A549 (cell line): ENCODE data around the gene MTO1. TPM values are rescaled to one million over a fixed set of nuclear protein-coding genes. Genes with fewer than 3 reads are reported as not detected.
A peak's percentile ranks its signal among the peaks of the same experiment; 100 is the strongest.

Experiments
- ATAC-seq, 2 experiments: fragments of 200-7000 bp in 1 of 2; fragments of >200 bp in 1 of 2; cut with Nextera tagmentation in 1 of 2; cut with Tn5 transposase in 1 of 2; 3 replicates each; pipeline versions ENCODE4 v1.8.0 to v1.9.1; 2018 to 2020; ENCODE audit warnings: mild to moderate bottlenecking in 1 of 2, moderate library complexity in 1 of 2
- CTCF ChIA-PET: fragments of 300-600 bp; sonication (Branson Sonifier 250); formaldehyde crosslinking; extraction: SDS; loops from one replicate; lab custom pipeline; 2021; ENCODE audit warnings: antibody characterized with exemption, inconsistent platforms; lab: Yijun Ruan, JAX
- POLR2A ChIA-PET: fragments of 350-600 bp; formaldehyde crosslinking; extraction: SDS; loops from one replicate; lab custom pipeline; 2021; ENCODE audit warnings: antibody characterized with exemption, inconsistent platforms; lab: Yijun Ruan, JAX
- DNase-seq, 2 experiments: peaks; one replicate each; pipeline versions ENCODE4 v3.0.0 to v3.0.0-alpha.2; 2011 to 2016; ENCODE audit warnings: low read depth in 1 of 2, low spot score in 1 of 2
- FAIRE-seq: peaks from 2 replicates; lab custom pipeline; 2011; peaks lifted over from hg19 to GRCh38; lab: Jason Lieb, UNC
- H3K27ac ChIP-seq, 2 experiments: fragments of >200 bp; sonication (Bioruptor Twin); formaldehyde crosslinking; 3 replicates each; pipeline ENCODE4 v1.5.1; 2016 to 2017
- H3K4me1 ChIP-seq: fragments of >200 bp; sonication (Bioruptor Twin); formaldehyde crosslinking; 3 replicates; pipeline ENCODE4 v1.6.1; 2016
- H3K4me2 ChIP-seq: fragments of >200 bp; sonication (Bioruptor Twin); formaldehyde crosslinking; 3 replicates; pipeline ENCODE4 v1.6.1; 2016
- H3K4me3 ChIP-seq: fragments of >200 bp; sonication (Bioruptor Twin); formaldehyde crosslinking; 3 replicates; pipeline ENCODE4 v1.5.1; 2016
- H3K9me3 ChIP-seq: fragments of >200 bp; sonication (Bioruptor Twin); formaldehyde crosslinking; 3 replicates; pipeline ENCODE4 v1.6.1; 2016
- CEBPB ChIP-seq, 2 experiments: fragments of >200 bp in 1 of 2; sonication (Bioruptor Twin) in 1 of 2; formaldehyde crosslinking in 1 of 2; IDR thresholded peaks; 2 replicates each; pipeline ENCODE4 v1.6.1; 2012 to 2016
- EHF ChIP-seq: fragments of 250-450 bp; sonication (Bioruptor Pico); IDR thresholded peaks from 2 replicates; pipeline ENCODE4 v1.5.0; 2020; ENCODE audit warnings: mild to moderate bottlenecking
- EHMT2 ChIP-seq: fragments of 200-600 bp; sonication (generic); IDR thresholded peaks from 2 replicates; pipeline ENCODE4 v1.6.1; 2016; ENCODE audit warnings: antibody characterized with exemption, low read depth, mild to moderate bottlenecking, moderate library complexity
- GATA3 ChIP-seq: IDR thresholded peaks from 2 replicates; pipeline ENCODE4 v1.6.1; 2012; ENCODE audit warnings: borderline replicate concordance
- HEYL ChIP-seq: fragments of 250-450 bp; sonication (Bioruptor Pico); IDR thresholded peaks from 2 replicates; pipeline ENCODE4 v1.8.0; 2021; ENCODE audit warnings: mild to moderate bottlenecking, moderate library complexity
- HOXA7 ChIP-seq: fragments of 250-450 bp; sonication (Bioruptor Pico); IDR thresholded peaks from 2 replicates; pipeline ENCODE4 v1.5.0; 2020; ENCODE audit warnings: mild to moderate bottlenecking, moderate library complexity
- HOXB13 ChIP-seq: fragments of 250-450 bp; sonication (Bioruptor Pico); IDR thresholded peaks from 2 replicates; pipeline ENCODE4 v1.5.0; 2020; ENCODE audit warnings: low read depth, mild to moderate bottlenecking, moderate library complexity
- JUN ChIP-seq, 2 experiments: fragments of >200 bp; sonication (Bioruptor Twin); formaldehyde crosslinking; IDR thresholded peaks; 2 replicates in 1 of 2; 3 replicates in 1 of 2; pipeline ENCODE4 v1.6.1; 2016 to 2017
- JUNB ChIP-seq: fragments of >200 bp; sonication (Bioruptor Twin); formaldehyde crosslinking; IDR thresholded peaks from 2 replicates; pipeline ENCODE4 v1.6.1; 2016
- MAFK ChIP-seq: fragments of 450-650 bp; IDR thresholded peaks from 2 replicates; pipeline ENCODE4 v1.6.1; 2014; ENCODE audit not compliant: partially characterized antibody
- PHF8 ChIP-seq: fragments of 200-600 bp; sonication (generic); IDR thresholded peaks from 2 replicates; pipeline ENCODE4 v1.6.1; 2016; ENCODE audit warnings: low read depth, mild to moderate bottlenecking, antibody characterized with exemption, moderate library complexity, borderline replicate concordance
- POLR2A ChIP-seq: IDR thresholded peaks from 2 replicates; pipeline ENCODE4 v1.6.1; 2012; ENCODE audit warnings: mild to moderate bottlenecking, low read length
- RARB ChIP-seq: fragments of 250-450 bp; sonication (Bioruptor Pico); IDR thresholded peaks from 2 replicates; pipeline ENCODE4 v1.8.0; 2021; ENCODE audit warnings: mild to moderate bottlenecking, moderate library complexity
- RCOR1 ChIP-seq: fragments of 150-350 bp; IDR thresholded peaks from 2 replicates; pipeline ENCODE4 v1.6.1; 2014; ENCODE audit warnings: antibody characterized with exemption, low read length, low read depth
- RFX5 ChIP-seq: fragments of 450-650 bp; IDR thresholded peaks from 2 replicates; pipeline ENCODE4 v1.7.1; 2014; ENCODE audit warnings: antibody characterized with exemption, mild to moderate bottlenecking, moderate library complexity
- ZC3H11A ChIP-seq: fragments of 450-650 bp; IDR thresholded peaks from 2 replicates; pipeline ENCODE4 v1.6.1; 2014; ENCODE audit warnings: antibody characterized with exemption, mild to moderate bottlenecking
- WGBS: methylation state at CpG from one replicate; pipeline ENCODE4 v1.1.6; 2017; ENCODE audit errors: missing lambda C conversion rate; 5-methylcytosine and 5-hydroxymethylcytosine counted together
- polyA plus RNA-seq, 4 experiments: library from polyadenylated mRNA; depleted of rRNA in 3 of 4; stranded (reverse); fragments of >200 nt; fragmentation: RNase III in 1 of 4; extraction: RNeasy Plus Mini Kit Qiagen cat#74134 plus additional on column Dnase treatment in 1 of 4; gene quantifications; 2 replicates in 3 of 4; 3 replicates in 1 of 4; pipeline ENCODE4 v1.2.3, GENCODE V29; 2011 to 2017
- TF ChIP-seq, protein P1 (sequence below): fragments of 150-350 bp; IDR thresholded peaks from 2 replicates; pipeline ENCODE4 v1.6.1; 2014; ENCODE audit warnings: low read depth, mild to moderate bottlenecking, low read length
- TF ChIP-seq, protein P2 (sequence below): fragments of >200 bp; sonication (Bioruptor Twin); formaldehyde crosslinking; IDR thresholded peaks from 2 replicates; pipeline ENCODE4 v1.6.1; 2016
- TF ChIP-seq, protein P3 (sequence below): fragments of 200-600 bp; sonication (generic); IDR thresholded peaks from 2 replicates; pipeline ENCODE4 v1.6.1; 2016; ENCODE audit warnings: antibody characterized with exemption, mild to moderate bottlenecking, moderate library complexity
- TF ChIP-seq, protein P4 (sequence below): fragments of 250-450 bp; sonication (Bioruptor Pico); IDR thresholded peaks from 2 replicates; pipeline ENCODE4 v1.5.0; 2020; ENCODE audit warnings: low read depth, mild to moderate bottlenecking, moderate library complexity
- TF ChIP-seq, protein P5 (sequence below): IDR thresholded peaks from 2 replicates; pipeline ENCODE4 v1.6.1; 2012
- TF ChIP-seq, protein P6 (sequence below): IDR thresholded peaks from 2 replicates; pipeline ENCODE4 v1.6.1; 2012; ENCODE audit warnings: low read depth, borderline replicate concordance

MTO1 gene
- polyA plus RNA-seq, 2 of the 4 experiments (the other 2 are of a cell fraction): 12.8 to 19.9 TPM

DNA sequence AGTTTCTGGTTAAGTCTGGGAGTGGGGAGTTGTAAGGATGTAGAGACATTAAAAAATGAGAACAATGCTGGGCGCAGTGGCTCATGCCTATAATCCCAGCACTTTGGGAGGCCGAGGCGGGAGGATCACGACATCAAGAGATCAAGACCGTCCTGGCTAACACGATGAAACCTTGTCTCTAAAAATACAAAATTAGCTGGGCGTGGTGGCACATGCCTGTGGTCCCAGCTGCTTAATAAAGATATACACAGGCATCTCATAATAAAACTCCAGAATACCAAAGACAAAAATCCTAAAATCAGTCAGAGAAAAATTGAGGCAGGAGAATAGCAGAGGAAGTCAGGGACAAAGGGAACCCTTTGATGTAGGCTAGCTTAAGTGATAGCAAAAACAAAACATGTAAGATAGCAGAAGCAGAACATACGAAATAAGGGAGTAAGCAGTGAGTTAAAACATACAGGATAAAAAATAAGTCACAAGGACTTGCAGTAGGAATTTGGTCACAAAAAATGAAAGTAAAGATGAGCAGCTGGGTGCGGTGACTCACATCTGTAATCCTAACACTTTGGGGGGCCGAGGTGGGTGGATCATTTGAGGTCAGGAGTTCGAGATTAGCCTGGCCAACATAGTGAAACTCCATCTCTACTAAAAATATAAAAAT is 43.3 kb upstream of the MTO1 start (continued):
- TF ChIP-seq PHF8 (no peak), EHMT2 (no peak)

DNA sequence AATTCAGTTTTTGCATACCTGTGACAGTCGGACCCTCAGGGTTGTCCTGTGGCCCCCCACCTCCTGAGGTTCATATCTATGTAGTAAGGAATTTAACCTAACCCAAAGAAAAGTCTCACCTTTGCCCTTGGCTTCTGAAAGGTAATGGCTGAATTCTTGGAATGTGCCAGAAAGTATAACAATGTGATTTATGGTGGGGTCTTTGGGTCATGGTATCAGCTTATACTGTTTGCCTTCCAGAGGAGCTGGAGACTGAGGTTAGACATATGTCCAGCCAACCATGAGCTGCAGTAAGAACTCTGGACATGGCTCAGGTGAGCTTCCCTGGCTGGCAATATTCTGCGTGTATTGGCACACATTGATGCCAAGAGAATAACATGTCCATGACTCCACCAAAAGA is 40.0 kb upstream of the MTO1 start:
- H3K27ac ChIP-seq: no peak overlapping the region
- no peak for DNase-seq
- no peak overlapping the region for H3K4me3 ChIP-seq
- ChIA-PET POLR2A (no interaction called here), CTCF (interaction anchor here (0.6 kb wide), 1 partner anchor 152 kb away, joined by 3 read pairs; no protein-coding TSS in a partner anchor)
- ATAC-seq: no peak
- no peak overlapping the region for H3K4me2 ChIP-seq
- no peaks in the 10 kb centered on the region for H3K9me3 ChIP-seq
- no peaks in the 10 kb centered on the region for H3K4me1 ChIP-seq
- TF ChIP-seq MAFK (peak; percentile 1), CEBPB (IDR thresholded peaks at IDR 0.05) (no peak)
- 88% methylated on average over 2 of the region's 2 CpGs for whole genome bisulfite sequencing
- no peak for FAIRE-seq

DNA sequence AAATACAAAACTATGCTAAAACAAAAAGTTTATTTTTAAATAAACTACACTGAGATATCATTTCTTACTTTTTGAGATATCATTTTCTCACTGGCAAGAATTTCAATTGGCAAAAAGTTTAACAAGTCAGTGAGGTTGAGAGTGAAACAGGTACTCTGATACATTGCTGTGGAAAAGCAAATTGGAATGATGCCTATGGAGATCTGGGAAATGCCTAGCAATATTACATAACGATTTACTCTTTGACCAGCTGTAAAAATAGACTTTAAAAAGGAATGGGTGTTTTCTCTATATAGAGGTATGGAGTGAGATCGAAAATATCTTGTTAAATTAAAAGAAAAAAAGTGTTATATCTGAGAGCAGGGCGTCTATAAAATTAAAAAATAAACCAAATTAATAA is 26.3 kb upstream of the MTO1 start:
- POLR2A ChIA-PET: no interaction called here
- no peak for FAIRE-seq
- 77% methylated on average over 3 of the region's 3 CpGs for WGBS
- ATAC-seq: no peak
- Histone ChIP-seq H3K4me3 (no peak overlapping the region), H3K4me2 (no peak overlapping the region), H3K4me1 (no peaks in the 10 kb centered on the region), H3K9me3 (no peaks in the 10 kb centered on the region), H3K27ac (no peak overlapping the region)
- CTCF ChIA-PET: no interaction called here
- DNase-seq: no peak
- TF ChIP-seq, protein P1, sequence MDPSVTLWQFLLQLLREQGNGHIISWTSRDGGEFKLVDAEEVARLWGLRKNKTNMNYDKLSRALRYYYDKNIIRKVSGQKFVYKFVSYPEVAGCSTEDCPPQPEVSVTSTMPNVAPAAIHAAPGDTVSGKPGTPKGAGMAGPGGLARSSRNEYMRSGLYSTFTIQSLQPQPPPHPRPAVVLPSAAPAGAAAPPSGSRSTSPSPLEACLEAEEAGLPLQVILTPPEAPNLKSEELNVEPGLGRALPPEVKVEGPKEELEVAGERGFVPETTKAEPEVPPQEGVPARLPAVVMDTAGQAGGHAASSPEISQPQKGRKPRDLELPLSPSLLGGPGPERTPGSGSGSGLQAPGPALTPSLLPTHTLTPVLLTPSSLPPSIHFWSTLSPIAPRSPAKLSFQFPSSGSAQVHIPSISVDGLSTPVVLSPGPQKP: no peak
- TF ChIP-seq, protein P2, sequence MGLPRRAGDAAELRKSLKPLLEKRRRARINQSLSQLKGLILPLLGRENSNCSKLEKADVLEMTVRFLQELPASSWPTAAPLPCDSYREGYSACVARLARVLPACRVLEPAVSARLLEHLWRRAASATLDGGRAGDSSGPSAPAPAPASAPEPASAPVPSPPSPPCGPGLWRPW: no peak
- no peak for TF ChIP-seq JUN (IDR thresholded peaks at IDR 0.05)
- no peak for TF ChIP-seq HEYL (CRISPR knock-in tag)
- TF ChIP-seq, protein P3, sequence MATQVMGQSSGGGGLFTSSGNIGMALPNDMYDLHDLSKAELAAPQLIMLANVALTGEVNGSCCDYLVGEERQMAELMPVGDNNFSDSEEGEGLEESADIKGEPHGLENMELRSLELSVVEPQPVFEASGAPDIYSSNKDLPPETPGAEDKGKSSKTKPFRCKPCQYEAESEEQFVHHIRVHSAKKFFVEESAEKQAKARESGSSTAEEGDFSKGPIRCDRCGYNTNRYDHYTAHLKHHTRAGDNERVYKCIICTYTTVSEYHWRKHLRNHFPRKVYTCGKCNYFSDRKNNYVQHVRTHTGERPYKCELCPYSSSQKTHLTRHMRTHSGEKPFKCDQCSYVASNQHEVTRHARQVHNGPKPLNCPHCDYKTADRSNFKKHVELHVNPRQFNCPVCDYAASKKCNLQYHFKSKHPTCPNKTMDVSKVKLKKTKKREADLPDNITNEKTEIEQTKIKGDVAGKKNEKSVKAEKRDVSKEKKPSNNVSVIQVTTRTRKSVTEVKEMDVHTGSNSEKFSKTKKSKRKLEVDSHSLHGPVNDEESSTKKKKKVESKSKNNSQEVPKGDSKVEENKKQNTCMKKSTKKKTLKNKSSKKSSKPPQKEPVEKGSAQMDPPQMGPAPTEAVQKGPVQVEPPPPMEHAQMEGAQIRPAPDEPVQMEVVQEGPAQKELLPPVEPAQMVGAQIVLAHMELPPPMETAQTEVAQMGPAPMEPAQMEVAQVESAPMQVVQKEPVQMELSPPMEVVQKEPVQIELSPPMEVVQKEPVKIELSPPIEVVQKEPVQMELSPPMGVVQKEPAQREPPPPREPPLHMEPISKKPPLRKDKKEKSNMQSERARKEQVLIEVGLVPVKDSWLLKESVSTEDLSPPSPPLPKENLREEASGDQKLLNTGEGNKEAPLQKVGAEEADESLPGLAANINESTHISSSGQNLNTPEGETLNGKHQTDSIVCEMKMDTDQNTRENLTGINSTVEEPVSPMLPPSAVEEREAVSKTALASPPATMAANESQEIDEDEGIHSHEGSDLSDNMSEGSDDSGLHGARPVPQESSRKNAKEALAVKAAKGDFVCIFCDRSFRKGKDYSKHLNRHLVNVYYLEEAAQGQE: no peak
- TF ChIP-seq EHF: no peak
- TF ChIP-seq GATA3: no peak
- no peak for TF ChIP-seq EHMT2
- no peak for TF ChIP-seq ZC3H11A
- TF ChIP-seq, all 56 proteins: peak for 0

DNA sequence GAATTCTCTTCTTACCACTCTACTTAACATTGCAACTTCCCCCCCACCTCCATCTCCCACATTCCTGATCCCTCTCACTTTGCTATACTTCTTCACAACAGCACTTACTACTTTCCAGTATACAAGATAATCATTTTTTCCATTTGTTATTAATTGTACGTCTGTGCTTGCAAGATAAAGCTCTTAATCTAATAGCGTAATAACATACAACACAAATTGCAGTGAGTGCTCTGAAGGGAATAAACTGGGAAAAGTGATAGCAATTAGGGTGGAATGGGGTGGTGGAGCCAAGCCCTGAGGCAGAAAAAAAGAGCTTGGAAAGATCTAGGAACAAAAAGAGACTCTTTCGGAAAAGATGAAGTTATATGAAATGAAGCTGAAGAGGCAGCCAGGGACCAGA is 18.0 kb upstream of the MTO1 start:
- H3K4me3 ChIP-seq: no peak overlapping the region
- no peak for FAIRE-seq
- ChIA-PET POLR2A (no interaction called here), CTCF (no interaction called here)
- no peak for DNase-seq
- no peaks in the 10 kb centered on the region for H3K9me3 ChIP-seq
- no peak overlapping the region for H3K27ac ChIP-seq
- WGBS: 97% methylated on average over 3 of the region's 3 CpGs
- no peak overlapping the region for H3K4me2 ChIP-seq
- H3K4me1 ChIP-seq: no peaks in the 10 kb centered on the region
- ATAC-seq: no peak
- no peak for TF ChIP-seq HOXA7 (CRISPR knock-in tag)
- TF ChIP-seq EHF: no peak
- TF ChIP-seq RCOR1: no peak
- no peak for TF ChIP-seq ZC3H11A
- TF ChIP-seq, protein P4, sequence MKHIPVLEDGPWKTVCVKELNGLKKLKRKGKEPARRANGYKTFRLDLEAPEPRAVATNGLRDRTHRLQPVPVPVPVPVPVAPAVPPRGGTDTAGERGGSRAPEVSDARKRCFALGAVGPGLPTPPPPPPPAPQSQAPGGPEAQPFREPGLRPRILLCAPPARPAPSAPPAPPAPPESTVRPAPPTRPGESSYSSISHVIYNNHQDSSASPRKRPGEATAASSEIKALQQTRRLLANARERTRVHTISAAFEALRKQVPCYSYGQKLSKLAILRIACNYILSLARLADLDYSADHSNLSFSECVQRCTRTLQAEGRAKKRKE (CRISPR knock-in tag): no peak
- TF ChIP-seq, protein P5, sequence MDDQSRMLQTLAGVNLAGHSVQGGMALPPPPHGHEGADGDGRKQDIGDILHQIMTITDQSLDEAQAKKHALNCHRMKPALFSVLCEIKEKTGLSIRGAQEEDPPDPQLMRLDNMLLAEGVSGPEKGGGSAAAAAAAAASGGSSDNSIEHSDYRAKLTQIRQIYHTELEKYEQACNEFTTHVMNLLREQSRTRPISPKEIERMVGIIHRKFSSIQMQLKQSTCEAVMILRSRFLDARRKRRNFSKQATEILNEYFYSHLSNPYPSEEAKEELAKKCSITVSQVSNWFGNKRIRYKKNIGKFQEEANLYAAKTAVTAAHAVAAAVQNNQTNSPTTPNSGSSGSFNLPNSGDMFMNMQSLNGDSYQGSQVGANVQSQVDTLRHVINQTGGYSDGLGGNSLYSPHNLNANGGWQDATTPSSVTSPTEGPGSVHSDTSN: no peak
- TF ChIP-seq HOXB13 (CRISPR knock-in tag): no peak
- TF ChIP-seq CEBPB (IDR thresholded peaks at IDR 0.05): no peak
- TF ChIP-seq RARB (CRISPR knock-in tag): no peak
- TF ChIP-seq, protein P6, sequence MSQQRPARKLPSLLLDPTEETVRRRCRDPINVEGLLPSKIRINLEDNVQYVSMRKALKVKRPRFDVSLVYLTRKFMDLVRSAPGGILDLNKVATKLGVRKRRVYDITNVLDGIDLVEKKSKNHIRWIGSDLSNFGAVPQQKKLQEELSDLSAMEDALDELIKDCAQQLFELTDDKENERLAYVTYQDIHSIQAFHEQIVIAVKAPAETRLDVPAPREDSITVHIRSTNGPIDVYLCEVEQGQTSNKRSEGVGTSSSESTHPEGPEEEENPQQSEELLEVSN: no peak
- TF ChIP-seq, protein P1: no peak
- TF ChIP-seq RFX5: no peak
- TF ChIP-seq POLR2A: no peak
- TF ChIP-seq JUNB: no peak
- no peak for TF ChIP-seq GATA3
